OCI-LY3 (cell line): Measurements from ENCODE around the gene FRG2C.
"Not testable (repeated sequence)": the region's sequence is repeated elsewhere in the genome, so short reads cannot be mapped to it uniquely, and the experiment has no call there.

Experiments
- H2AFZ ChIP-seq: fragments of 200-600, 300-600 bp; shearing (Covaris generic); 2 replicates; pipeline ENCODE4 v1.6.0; 2014; ENCODE audit warnings: antibody characterized with exemption, low read depth, low read length
- H3K27ac ChIP-seq: fragments of 200-600, 300-600 bp; sonication (generic); 2 replicates; pipeline ENCODE4 v1.5.1; 2014; ENCODE audit warnings: mild to moderate bottlenecking, low read length, moderate library complexity, mixed read lengths
- H3K27me3 ChIP-seq: fragments of 200-600, 300-600 bp; sonication (generic); 2 replicates; pipeline ENCODE4 v1.6.1; 2014; ENCODE audit warnings: low read depth, low read length, mixed read lengths
- H3K36me3 ChIP-seq: fragments of 200-600, 300-600 bp; sonication (generic); replicated peaks from 2 replicates; pipeline ENCODE3; 2014; ENCODE audit warnings: low read depth, low read length, mixed read lengths
- H3K4me1 ChIP-seq: fragments of 300-600, 200-600 bp; sonication (generic); 2 replicates; pipeline ENCODE4 v1.6.1; 2014; ENCODE audit warnings: low read length, mixed read lengths
- H3K4me2 ChIP-seq: fragments of 200-600, 300-600 bp; sonication (generic); 2 replicates; pipeline ENCODE4 v1.6.1; 2014; ENCODE audit warnings: low read length, mixed read lengths
- H3K4me3 ChIP-seq: fragments of 300-600, 200-600 bp; sonication (generic); 2 replicates; pipeline ENCODE4 v1.5.1; 2014; ENCODE audit warnings: antibody characterized with exemption, mild to moderate bottlenecking, low read length, moderate library complexity
- H3K79me2 ChIP-seq: fragments of 300-600, 200-600 bp; shearing (Covaris generic); 2 replicates; pipeline ENCODE4 v1.6.1; 2014; ENCODE audit warnings: mild to moderate bottlenecking, low read length, mixed read lengths
- H3K9ac ChIP-seq: fragments of 300-600, 200-600 bp; shearing (Covaris generic); 2 replicates; pipeline ENCODE4 v1.6.0; 2014; ENCODE audit warnings: mild to moderate bottlenecking, low read length, moderate library complexity
- H3K9me3 ChIP-seq: fragments of 200-600, 300-600 bp; shearing (Covaris generic); 2 replicates; pipeline ENCODE4 v1.6.1; 2014; ENCODE audit warnings: low read length, mixed read lengths; ENCODE audit not compliant: insufficient read depth
- H4K20me1 ChIP-seq: fragments of 200-600, 300-600 bp; sonication (generic); 2 replicates; pipeline ENCODE4 v1.6.1; 2016; ENCODE audit warnings: low read length, mixed read lengths; ENCODE audit not compliant: insufficient read depth
- CTCF ChIP-seq: fragments of 200-600, 300-600 bp; sonication (generic); IDR thresholded peaks from 2 replicates; pipeline ENCODE4 v1.5.1; 2014; ENCODE audit warnings: antibody characterized with exemption, low read length, low read depth
- EZH2phosphoT487 ChIP-seq: fragments of 200-600 bp; shearing (Covaris generic); IDR thresholded peaks from 2 replicates; pipeline ENCODE4 v1.6.1; 2018; ENCODE audit warnings: antibody characterized with exemption, mixed run types, low read depth

The FRG2C gene

GRCh38 chr3:75664028-75664427 is at the start of gene FRG2C:
Gene FRG2C, plus strand, starts transcription at chr3:75664328. Its CDS starts 52 bp downstream, at chr3:75664380.
- H4K20me1 ChIP-seq, H3K9me3 ChIP-seq, H3K4me3 ChIP-seq, H3K79me2 ChIP-seq, H3K27ac ChIP-seq, H3K4me2 ChIP-seq, H3K9ac ChIP-seq, H3K27me3 ChIP-seq, H3K36me3 ChIP-seq, H2AFZ ChIP-seq, H3K4me1 ChIP-seq: not testable (repeated sequence)

GRCh38 chr3:75618666-75619305 is 45.3 kb upstream of the FRG2C start:
- H3K4me3 ChIP-seq, H3K27me3 ChIP-seq, H3K9me3 ChIP-seq, H3K9ac ChIP-seq, H3K4me1 ChIP-seq, H3K4me2 ChIP-seq, H3K36me3 ChIP-seq, H2AFZ ChIP-seq, H3K27ac ChIP-seq, H4K20me1 ChIP-seq, H3K79me2 ChIP-seq: not testable (repeated sequence)

GRCh38 chr3:75619481-75620031 is 44.6 kb upstream of the FRG2C start:
- not testable (repeated sequence) for H3K9me3 ChIP-seq, H3K79me2 ChIP-seq, H3K36me3 ChIP-seq, H3K27me3 ChIP-seq, H3K4me2 ChIP-seq, H3K27ac ChIP-seq, H3K9ac ChIP-seq, H2AFZ ChIP-seq, H3K4me1 ChIP-seq, H3K4me3 ChIP-seq, H4K20me1 ChIP-seq

GRCh38 chr3:75621772-75622171 is 42.4 kb upstream of the FRG2C start:
- not testable (repeated sequence) for H3K36me3 ChIP-seq, H3K4me1 ChIP-seq, H3K9me3 ChIP-seq, H3K4me3 ChIP-seq, H3K4me2 ChIP-seq, H3K9ac ChIP-seq, H3K27me3 ChIP-seq, H2AFZ ChIP-seq, H3K27ac ChIP-seq, H3K79me2 ChIP-seq, H4K20me1 ChIP-seq

- not testable (repeated sequence) for H3K36me3 ChIP-seq, H3K9me3 ChIP-seq, H3K79me2 ChIP-seq, H3K4me2 ChIP-seq, H3K4me3 ChIP-seq, H4K20me1 ChIP-seq, H3K9ac ChIP-seq, H3K27ac ChIP-seq, H3K27me3 ChIP-seq, H2AFZ ChIP-seq, H3K4me1 ChIP-seq
Measured at GRCh38 chr3:75623656-75624055, 40.5 kb upstream of the FRG2C start.

- not testable (repeated sequence) for H3K27ac ChIP-seq, H3K4me1 ChIP-seq, H3K79me2 ChIP-seq, H3K4me2 ChIP-seq, H3K9me3 ChIP-seq, H3K36me3 ChIP-seq, H3K27me3 ChIP-seq, H2AFZ ChIP-seq, H4K20me1 ChIP-seq, H3K4me3 ChIP-seq, H3K9ac ChIP-seq
Measured at GRCh38 chr3:75630887-75631535, 33.1 kb upstream of the FRG2C start.

GRCh38 chr3:75631541-75631940 is 32.6 kb upstream of the FRG2C start:
- Histone ChIP-seq H3K4me1 (no peaks in the 10 kb centered on the region), H3K79me2 (no peaks in the 10 kb centered on the region), H3K36me3 (no peaks in the 10 kb centered on the region), H3K9ac (no peak overlapping the region), H4K20me1 (no peaks in the 10 kb centered on the region), H2AFZ (no peak overlapping the region), H3K4me2 (no peak overlapping the region), H3K9me3 (no peaks in the 10 kb centered on the region), H3K27me3 (no peaks in the 10 kb centered on the region), H3K27ac (no peak overlapping the region), H3K4me3 (no peak overlapping the region)
- TF ChIP-seq EZH2phosphoT487 (no peak), CTCF (no peak)

GRCh38 chr3:75638947-75639346 is 25.2 kb upstream of the FRG2C start:
- H4K20me1 ChIP-seq, H3K4me1 ChIP-seq, H3K79me2 ChIP-seq, H3K27ac ChIP-seq, H3K9me3 ChIP-seq, H2AFZ ChIP-seq, H3K36me3 ChIP-seq, H3K27me3 ChIP-seq, H3K9ac ChIP-seq, H3K4me2 ChIP-seq, H3K4me3 ChIP-seq: not testable (repeated sequence)

- H3K9ac ChIP-seq, H3K4me3 ChIP-seq, H3K27ac ChIP-seq: not testable (repeated sequence)
Measured at GRCh38 chr3:75641107-75641517, 23.0 kb upstream of the FRG2C start.

More at GRCh38 chr3:75641107-75641517, 23.0 kb upstream of the FRG2C start:
- H4K20me1 ChIP-seq, H3K79me2 ChIP-seq, H3K36me3 ChIP-seq, H2AFZ ChIP-seq, H3K27me3 ChIP-seq, H3K4me1 ChIP-seq, H3K9me3 ChIP-seq, H3K4me2 ChIP-seq: not testable (repeated sequence)
